NCI-H2081 treated with DMSO at 0.1 percent for 48 hours (cell line): ENCODE data around the gene SLC38A3.
"Not testable (repeated sequence)": the region's sequence is repeated elsewhere in the genome, so short reads cannot be mapped to it uniquely, and the experiment has no call there.

Experiments used
- DNase-seq: peaks from one replicate; lab custom pipeline; 2025; lab: John Stamatoyannopoulos, UW

SLC38A3 gene

DNA sequence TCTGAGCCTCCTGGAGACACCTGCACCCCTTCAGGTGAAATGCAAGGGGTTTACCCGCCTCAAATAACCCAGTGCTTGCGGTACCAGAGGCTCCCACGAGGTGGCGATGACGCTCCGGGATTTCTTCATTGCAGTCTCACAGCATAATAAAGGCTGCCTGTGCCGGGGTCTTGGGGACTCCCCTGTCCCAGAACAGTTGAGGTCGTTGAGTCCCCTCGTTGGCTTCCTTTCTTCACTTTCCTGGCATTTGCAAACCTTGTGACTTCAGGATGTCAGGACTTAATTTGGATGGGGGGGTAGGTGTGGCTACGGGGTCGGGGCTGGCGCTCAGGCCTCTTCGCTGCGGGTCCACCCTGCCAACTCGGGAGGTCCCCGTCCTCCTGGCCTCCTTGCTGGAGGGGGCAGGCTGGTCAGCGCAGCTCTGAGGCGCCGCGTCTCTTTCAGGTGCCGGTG, 12.4 kb upstream of the SLC38A3 start:
- DNase-seq, result no peak

DNA sequence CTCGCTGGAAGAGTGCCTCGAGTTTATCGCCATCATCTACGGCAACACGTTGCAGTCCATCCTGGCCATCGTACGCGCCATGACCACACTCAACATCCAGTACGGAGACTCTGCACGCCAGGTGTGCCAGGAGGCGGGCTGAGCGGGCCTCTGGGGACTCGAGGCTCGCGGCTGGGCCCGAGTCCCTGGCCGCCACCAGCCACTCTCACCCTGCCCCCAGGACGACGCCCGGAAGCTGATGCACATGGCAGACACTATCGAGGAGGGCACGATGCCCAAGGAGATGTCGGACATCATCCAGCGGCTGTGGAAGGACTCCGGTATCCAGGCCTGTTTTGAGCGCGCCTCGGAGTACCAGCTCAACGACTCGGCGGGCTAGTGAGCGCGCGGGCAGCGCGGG, 11.8 kb upstream of the SLC38A3 start:
- no peak for DNase-seq

DNA sequence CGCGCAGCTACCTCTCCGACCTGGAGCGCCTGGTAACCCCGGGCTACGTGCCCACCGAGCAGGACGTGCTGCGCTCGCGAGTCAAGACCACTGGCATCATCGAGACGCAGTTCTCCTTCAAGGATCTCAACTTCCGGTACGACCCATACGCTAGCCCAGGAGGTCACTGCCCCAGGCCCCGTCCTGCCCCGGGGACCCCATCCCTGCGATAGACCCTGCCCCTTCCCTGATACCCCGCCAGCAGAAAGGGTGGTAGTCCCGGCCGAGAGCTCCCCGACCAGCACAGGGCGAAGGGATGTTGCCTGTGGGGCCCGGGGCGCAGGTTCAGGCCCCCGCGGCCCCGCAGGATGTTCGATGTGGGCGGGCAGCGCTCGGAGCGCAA, 11.3 kb upstream of the SLC38A3 start:
- DNase-seq, result no peak

DNA sequence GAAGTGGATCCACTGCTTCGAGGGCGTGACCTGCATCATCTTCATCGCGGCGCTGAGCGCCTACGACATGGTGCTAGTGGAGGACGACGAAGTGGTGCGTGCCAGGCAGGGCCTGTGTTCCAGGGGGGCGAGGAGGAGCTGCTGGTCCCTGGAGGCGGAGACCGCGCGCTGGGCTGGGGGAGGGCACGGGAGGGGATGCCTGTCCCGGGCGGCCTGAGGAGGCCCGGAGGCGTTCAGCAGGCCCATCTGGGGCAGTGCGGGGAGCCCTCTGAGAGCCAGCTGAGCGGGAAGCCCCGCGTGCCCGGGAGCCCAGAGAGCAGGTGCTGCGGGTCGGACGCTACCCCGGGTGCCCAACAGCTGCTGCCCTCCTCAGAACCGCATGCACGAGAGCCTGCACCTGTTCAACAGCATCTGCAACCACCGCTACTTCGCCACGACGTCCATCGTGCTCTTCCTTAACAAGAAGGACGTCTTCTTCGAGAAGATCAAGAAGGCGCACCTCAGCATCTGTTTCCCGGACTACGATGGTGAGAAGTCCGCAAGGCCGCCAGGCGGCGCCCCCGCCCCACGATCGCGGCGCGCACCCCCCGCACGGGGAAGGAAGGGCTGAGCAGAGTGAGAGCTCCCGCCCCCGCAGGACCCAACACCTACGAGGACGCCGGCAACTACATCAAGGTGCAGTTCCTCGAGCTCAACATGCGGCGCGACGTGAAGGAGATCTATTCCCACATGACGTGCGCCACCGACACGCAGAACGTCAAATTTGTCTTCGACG, 10.8 kb upstream of the SLC38A3 start:
- DNase-seq, result no peak

DNA sequence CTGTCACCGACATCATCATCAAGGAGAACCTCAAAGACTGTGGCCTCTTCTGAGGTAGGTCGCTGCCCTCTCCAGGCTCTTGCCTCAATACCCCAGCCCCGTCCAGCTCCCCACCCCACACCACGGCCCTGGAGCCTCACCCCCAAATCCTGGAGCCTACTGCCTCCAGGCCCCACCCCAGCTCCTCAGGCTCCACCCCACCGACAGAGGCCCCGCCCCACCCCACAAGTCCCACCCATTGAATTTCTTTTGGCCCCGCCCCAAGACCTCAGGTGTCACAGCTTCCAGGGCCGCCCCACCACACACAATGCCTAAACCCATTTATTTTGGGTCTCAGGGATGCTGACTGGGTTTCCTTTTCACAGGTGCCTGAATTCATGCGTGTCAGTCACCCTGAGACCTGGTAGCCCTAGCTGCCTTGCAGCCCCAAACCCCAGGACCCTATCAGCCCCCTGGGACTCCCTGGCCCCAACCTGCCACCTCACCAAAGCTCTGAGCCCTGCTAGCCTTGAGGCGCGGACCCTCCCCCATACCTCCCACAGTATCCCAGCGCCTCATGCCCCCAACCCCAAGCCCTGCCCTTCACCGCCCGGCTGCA, 10.1 kb upstream of the SLC38A3 start:
- no peak for DNase-seq

DNA sequence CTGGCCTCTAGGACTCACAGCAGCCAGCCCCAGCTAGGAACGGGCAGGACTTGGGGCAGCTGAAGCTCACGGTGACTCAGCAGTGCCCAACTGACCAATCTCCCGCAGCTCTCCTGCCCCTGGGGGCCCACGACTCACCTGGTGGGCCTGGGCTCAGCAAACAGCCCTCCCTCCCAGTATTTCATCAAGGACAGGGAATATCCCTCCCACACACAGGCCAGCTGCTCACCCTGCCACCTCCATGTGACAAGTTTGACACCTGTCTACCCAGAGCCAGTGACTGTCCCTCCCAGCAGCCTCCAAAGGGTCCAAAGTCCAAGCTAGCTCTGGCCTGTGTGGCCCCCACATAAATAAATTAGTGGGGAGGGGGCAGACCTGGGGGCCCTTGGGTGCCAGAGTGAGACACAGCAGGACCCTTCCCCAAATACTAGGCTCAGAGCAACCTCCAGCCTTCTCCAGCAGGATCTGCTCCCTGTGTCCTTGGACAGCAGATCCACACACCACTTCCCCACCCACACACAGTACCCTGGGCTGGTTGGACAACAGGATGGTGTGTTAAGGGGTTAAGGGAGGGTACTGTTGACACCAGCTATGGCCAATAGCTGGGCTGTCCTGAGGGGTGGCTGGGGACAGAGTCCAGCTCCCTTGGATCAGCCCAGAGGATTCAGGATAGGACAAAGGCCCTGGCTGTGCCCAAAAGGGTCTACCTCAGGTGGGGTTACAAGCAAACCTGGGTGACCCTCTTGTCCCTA, 9.4 kb upstream of the SLC38A3 start:
- no peak for DNase-seq

DNA sequence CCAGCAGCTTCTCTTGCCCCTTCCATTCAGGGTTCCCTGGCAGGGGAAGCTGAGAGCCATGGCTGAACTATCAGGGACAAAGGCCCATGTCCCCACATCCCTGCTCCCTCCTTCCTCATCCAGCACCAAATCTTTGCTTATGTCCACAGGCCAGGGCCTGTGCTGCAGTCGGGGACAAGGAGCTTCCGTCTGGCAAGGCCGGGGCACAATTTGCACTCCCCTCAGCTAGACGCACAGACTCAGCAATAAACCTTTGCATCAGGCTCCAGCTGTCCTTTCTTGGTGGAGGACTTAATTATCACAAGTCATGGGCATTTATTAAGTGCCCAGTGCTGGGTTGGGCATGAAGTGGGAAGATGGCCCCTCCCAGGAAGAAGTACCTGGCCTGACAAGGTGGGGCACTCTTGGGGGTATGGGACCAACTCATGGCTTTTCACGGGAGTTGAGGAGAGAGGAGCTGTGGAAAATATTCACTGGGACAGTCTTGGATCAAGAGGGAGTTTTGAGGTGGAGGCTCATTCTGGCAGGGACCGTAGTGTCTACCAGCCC, 8.7 kb upstream of the SLC38A3 start:
- DNase-seq, result no peak

DNA sequence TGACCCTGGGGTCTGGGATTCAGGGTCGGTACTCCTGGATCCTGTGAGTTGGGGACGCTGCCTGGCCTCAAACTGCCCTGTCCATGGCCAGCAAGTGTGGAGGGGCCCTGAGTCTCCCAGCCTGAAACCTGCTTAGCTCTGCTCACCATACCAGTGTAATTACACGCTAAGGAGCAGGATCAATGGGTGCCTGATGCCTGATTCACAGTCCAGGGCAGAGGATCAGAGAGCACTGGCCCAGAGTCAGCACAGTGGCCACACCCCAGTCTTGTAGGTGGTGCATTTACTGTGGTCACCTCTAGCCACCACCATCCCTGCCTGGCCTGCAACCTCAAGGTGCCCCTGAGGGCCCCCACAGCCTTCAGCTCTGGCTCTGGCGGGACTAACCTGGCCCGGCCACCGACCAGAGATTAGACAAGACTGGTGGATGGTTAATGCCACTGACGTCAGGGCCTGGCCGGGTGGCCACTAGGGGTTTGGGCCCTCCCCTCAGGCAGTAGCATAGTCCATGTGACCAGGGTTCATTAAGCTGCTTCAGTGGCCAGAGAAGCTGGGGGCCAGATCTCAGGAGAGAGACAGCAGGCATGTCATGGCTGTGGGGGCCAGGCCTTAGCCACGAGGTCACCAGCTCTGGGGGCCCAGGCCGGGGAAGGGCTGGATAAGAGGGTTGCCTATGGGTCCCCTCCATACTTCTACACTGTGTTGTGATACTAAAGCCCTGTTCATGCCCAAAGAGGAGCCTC, 3.3 kb upstream of the SLC38A3 start:
- no peak for DNase-seq

DNA sequence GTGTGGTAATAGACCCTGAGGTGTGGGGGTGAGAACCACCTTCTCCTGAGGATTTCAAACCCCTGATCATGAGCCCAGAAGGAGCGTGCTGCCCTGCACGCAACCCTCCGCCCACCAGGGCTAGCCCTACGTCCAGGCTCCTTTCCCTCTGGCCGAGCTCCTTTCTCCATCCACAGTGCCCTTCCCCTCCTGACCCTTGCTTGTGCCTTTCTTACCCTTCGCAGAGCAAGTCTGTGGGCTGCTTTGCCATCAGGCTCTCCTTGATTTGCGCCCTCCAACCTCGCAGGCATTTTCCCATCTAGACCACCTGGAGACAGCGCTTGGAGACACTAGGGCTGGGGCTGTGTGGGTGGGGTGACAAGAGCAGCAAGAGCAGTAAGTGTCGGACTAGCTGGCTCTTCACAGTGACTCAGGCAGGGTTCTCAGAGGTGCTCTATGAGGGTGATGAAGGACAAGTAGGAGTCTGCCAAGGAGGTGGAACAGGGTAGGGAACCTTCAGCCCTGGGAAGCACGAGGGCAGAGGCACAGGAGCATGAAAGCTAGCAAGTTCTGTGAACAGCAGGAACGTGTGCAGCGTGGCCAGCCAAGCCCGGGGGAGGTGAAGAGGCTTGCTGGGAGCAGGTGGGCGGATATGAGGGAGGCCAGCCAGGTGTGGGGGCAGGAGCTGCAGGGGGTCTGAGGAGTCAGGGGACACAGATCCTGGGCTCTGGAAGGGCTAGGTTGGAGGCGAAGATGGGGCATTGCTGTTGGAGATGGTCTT, 2.5 kb upstream of the SLC38A3 start:
- DNase-seq, result no peak

DNA sequence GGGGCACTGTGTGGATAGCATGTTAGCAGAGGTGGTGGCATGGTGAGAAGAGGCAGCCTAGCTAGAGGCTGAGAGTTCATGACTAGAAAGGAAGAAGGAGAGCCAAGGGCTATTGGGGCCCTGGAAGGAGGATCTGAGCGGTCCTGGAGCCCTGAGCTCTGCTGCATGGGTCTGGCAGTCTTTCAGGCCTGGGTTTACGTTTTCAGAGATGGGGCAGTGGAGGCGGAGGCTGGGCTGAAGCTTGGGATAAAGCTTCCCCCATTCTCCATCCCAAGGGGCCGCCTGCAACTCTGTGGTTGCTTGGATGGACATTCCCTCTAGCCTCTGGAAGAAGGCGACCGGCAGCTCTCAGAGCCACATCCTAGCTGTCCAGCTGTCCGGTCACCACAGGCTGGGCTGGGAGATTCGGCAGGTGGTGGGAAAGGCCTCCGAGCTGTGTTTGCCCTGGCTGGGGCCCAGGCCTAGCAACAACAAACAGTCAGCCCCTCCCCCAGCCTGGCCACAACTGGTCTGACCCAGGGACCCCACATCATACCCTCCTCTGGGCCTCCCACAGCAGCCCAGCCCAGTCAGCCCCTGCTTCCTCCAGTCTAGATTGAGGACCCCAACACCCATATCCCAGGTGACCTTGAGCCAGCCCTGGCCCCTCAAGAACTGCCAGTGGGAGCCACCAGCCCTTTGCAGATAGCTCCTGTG, 1.8 kb upstream of the SLC38A3 start:
- DNase-seq, result no peak

DNA sequence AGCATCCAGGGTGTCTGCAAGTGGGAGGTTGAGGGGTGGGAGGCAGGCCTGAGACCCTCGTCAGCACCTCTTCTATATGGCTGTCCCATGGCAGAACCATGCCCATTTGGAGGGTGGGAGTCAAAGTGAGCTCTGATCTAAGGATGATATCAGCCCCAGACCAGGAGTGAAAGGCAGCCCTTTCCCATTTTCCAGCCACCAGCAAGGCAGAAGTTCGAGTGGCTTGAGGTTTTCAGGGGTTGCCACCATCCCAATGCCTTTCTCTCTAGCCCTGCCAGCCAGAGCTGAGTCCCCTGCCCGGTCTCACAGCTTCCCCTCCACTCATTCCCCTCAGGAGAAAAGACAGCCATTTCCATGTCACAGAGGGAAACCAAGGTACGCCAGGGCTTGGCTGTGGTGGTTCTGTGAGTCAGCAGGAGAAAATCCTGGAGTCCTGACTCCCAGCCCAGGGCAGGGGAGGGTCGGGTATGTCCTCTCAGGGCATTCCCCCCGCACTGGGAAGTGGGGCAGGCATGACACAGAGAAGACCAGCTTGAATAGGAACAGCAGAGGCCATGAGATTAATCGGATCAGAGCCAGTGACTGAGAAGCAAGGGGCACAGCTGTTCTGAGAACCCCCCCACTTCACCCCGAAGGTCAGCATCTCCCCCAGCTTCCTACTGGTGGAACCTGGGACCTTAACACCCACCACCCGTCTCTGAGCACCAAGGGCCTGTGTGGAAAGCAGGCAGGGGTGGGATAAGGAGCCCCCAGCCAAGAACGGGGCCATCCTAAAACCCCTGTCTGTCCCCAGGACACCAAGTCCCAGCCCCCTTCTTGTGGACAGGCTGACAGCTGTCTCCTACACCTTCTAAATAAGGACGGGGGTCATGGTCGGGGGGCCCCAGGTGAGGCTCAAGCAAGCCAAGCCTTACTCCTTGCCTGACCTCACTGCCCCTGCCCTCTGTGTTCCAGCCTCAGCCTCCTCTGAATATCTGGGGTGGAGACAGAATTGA, 965 bp upstream of the SLC38A3 start:
- DNase-seq, result no peak

DNA sequence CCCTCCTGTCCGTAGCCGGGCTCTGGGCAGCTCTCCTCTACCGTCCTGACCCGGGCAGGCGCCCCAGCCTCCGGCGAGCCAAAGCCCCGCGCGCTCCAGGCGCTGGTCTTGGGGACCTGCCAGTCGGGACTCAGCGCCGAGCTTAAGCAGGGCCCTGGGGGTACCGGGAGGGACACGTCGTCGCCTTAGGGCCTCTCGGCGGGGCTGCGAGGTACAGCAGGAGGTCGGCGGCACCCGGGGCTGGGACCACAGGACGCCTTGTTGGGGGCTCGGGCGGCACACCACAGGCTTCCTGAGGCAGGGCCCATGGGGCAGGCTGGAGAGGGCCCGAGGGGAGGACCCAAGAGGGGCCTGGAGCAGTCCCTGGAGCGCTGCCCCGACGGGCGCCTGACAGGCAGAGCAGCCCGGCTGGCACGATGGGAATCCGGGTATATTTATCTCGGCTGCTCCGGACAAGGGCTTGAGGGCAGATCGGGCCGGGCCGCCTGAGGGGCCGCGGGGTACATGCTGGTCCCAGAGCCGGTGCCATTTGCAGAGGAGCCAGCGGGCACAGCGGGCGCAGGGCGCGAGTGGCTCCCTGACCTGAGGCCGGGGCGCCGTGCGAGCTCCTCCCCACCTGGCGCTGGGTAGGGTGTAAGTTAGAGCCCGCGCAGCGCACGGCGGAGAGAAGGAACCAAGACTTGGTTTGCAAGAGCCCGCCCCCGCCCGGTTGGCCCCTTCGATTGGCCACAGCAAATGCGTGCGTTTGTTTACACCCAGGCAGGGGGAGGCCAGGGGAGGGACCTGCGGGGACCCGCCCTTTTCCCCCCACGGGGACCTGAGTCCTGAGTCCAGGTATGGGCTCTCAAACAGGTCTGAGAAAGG, 574 bp downstream of the SLC38A3 start:
- DNase-seq, result no peak

DNA sequence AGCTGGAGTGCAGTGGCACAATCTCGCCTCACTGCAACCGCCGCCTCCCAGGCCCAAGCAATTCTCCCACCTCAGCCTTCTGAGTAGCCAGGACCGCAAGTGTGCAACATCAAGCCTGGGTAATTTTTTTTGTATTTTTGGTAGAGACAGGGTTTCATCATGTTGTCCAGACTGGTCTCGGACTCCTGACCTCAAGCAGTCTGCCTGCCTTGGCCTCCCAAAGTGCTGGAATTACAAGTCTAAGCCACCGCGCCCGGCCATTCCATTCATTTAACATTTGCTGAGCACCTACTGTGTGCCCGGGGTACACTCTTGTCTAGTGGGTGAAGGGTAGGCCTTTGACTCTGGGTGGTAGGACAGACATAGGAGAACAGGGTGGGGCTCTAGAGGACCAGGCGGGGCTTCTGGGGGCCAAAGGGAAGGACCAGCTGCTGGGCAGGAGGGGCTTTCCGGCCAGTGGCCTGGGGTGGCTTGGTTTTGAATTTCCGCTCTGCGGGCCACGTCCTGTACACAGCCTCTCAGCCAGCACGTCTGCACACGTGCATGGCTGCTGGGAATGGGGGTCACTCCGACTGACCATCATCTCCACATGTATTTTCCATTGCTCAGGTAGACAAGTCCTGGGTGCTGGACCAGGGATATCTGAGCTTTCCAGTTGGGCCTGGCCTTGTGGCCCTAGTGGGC, 2.4 kb downstream of the SLC38A3 start:
- DNase-seq, result no peak

DNA sequence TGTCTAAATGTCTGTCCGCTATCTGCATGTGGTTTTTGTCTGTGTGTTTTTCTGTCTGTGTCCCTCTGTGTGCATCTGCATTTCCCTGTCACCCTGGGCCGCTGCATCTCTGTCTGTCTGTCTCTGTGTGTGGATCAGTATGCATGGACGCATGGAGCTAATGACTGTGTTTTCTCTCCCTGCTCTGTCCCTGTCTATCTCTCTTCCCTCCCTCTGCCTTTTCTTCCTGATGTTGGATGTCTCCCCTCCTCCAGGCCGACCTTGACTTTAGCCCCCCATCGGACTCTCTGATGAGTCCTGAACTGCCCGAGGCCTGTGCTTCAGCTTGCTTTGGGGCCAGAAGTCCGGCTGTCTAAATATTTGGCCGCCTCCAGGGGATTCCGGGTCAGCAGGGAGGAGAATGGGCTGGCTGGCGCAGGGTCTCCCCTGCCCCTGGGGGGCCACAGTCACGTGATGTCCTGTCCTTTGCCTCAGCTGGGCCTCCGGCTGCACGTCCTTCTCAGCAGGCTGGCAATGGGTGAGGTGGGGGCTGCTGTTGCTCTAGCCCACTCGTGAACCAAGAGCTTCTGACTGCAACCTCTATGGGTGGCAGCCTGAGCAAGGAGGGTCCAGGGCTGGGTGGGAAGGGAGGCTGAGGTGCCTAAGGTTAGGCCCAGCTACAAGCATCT, 3.7 kb downstream of the SLC38A3 start:
- no peak for DNase-seq

DNA sequence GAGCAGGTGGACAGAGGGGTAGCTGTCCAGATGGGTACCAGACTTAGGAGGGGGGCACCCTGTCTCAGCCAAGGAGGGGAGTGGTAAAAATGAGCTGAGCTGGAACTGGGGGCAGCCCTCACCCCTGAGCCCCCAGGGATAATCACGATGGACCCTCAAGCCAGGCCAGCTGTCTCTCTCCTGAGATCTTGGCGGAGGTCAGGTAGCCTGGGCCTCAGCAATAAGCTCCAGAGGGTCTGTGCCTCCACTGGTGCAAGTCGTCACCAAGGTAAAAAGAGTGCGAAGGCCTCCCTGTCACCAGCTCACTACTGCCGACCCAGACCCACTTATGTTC, 5.1 kb downstream of the SLC38A3 start:
- DNase-seq, result no peak

DNA sequence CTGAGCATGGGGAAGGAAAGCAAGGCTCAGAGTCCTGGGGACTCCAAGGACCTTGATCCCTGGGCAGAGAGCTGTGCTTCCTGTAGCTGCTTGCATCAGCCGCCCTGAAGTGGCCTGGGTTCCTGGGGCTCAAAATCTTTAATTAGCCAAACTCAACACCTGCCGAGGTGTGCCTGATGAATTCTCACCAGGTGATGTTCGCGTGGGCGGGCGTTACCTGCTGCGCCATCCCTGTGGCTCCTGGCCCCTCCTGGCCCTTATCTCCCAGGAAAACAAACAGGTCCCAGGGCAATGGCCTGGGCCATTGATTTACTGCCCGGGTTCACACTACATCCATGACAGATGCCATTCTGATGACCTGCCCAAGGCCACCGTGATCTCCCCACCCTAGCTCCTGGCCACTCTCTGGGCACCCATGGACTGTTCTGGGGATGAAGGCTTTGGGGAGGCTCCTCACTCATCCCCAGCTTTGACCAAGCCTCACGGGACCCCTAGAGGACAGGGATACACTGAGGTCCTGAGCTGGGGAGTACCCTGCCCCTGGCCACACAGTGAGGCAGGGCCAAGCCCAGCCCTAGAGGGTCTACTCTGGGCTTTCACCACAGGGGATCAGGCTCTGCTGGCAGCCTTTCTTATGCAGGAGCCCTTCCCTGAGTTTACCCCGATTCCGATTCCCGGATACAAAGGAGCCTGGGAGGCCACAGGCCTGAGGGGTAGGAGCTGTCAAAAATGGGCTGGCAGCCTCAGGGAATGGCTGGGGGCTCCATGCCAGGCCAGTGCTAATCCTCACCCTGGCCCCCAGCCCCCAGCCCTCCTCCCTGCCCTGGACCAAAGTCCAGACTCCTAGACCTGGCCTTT, 5.7 kb downstream of the SLC38A3 start:
- no peak for DNase-seq

DNA sequence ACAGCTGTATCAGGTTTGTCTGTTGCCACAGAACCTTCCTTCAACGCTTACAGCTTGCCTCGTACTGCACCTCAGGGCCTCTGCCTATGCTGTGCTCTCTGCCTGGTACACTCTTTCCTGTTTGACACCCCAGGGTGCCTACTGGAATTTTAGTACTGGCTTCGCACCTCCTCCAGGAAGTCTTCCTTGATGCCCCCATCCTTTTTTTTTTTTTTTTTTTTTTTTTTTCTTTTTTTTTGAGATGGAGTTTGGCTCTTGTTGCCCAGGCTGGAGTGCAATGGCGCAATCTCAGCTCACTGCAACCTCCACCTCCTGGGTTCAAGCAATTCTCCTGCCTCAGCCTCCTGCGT, 6.3 kb downstream of the SLC38A3 start:
- not testable (repeated sequence) for DNase-seq
